Measurements from ENCODE around the gene NME4. TPM values are rescaled to one million over a fixed set of nuclear protein-coding genes. Genes with fewer than 3 reads are reported as not detected.

Gene NME4
- total RNA-seq, 4 donors from 2014 or later: 114 to 158 (median 124) TPM

DNA sequence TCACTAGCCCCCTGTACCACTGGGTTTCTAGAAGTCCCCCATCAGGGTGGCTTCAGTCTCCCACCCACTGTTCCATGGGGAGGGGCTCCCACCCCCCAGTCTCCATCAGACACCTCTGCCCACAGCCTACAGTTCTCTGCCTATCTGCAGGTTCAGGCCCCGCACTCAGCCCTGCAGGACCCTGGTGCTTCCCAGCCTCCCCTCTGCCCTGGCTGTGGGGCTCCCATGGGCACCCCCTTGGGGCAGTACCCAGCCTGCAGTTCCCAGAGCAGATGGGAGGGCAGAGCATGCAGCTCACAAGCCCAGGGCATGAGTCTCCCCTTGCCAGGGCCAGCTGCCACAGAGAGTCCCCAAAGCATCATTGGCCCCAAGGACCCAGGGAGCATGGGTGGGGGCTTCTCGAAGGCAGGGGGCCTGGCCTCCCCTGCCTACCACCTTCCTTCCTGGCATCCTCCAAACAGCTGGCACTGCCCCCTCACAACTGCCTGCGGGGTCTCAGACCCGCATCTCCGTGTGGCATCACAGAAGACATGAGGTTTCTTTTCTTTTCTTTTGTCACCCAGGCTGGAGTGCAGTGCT lies 23.9 kb upstream of the NME4 start:
- Histone ChIP-seq H3K27me3 (no peaks in the 10 kb centered on the region), H3K4me1 (peaks cover 14 to 26% (median 23%) of the 10 kb centered on the region in 4 donors), H3K36me3 (peaks cover 42 to 81% (median 74%) of the 10 kb centered on the region in 4 donors), H3K9me3 (no peaks in the 10 kb centered on the region), H3K27ac (replicated peaks in 1 of 4) (no peak overlapping the region), H3K4me3 (no peak overlapping the region)
- WGBS: 84% methylated on average over 5 of the region's 5 CpGs
- intact Hi-C loops (cut with DNase I): no loop called here
- no peak for DNase-seq (ENCODE audit: extremely low spot score)
- no peak for TF ChIP-seq EP300 (IDR thresholded peaks at IDR 0.05)
- no peak for TF ChIP-seq POLR2A (IDR thresholded peaks at IDR 0.05; ENCODE audit: low read depth)
- TF ChIP-seq, protein P1, sequence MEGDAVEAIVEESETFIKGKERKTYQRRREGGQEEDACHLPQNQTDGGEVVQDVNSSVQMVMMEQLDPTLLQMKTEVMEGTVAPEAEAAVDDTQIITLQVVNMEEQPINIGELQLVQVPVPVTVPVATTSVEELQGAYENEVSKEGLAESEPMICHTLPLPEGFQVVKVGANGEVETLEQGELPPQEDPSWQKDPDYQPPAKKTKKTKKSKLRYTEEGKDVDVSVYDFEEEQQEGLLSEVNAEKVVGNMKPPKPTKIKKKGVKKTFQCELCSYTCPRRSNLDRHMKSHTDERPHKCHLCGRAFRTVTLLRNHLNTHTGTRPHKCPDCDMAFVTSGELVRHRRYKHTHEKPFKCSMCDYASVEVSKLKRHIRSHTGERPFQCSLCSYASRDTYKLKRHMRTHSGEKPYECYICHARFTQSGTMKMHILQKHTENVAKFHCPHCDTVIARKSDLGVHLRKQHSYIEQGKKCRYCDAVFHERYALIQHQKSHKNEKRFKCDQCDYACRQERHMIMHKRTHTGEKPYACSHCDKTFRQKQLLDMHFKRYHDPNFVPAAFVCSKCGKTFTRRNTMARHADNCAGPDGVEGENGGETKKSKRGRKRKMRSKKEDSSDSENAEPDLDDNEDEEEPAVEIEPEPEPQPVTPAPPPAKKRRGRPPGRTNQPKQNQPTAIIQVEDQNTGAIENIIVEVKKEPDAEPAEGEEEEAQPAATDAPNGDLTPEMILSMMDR (IDR thresholded peaks at IDR 0.05): no peak
- no peak for TF ChIP-seq POLR2AphosphoS5 (IDR thresholded peaks at IDR 0.05)

DNA sequence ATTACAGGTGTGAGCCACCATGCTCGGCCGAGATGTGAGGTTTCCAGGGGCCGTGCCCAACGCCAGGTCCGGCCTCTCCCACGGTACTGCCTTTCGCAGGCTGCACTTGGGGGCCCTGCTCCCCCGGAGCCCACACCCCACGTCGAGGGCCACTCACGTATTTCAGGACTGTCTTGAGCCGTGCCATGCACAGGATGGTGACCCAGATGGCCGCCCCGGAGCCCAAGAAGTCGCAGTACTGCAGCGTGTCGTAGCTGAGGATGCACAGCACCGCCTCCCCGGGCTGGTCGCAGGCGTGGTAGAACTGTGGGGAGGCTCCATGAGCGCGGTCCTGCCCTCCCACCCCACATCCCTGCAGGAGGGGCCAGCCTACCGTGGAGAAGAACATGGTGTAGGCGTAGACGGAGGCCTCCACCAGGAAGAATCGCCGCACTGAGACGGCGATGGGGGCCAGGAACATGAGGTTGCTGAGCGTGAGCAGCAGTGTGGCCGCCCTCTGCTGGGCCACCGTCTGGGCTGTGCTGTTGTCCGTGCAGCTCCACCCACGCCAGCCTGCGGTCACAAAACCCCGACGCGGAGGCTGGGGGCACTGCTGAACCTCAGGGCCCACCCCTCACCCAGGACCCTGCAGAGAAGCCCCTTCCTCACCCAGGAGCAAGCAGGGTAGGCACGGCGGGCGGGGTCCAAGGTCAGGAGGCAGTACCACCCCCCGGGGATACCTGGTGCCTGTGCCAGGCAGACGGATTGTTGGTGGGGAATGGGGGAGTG lies 23.0 kb upstream of the NME4 start:
- H3K36me3 ChIP-seq: peaks cover 36 to 72% (median 65%) of the 10 kb centered on the region in 4 donors
- DNase-seq (ENCODE audit: extremely low spot score): no peak
- intact Hi-C loops (cut with DNase I): no loop called here

DNA sequence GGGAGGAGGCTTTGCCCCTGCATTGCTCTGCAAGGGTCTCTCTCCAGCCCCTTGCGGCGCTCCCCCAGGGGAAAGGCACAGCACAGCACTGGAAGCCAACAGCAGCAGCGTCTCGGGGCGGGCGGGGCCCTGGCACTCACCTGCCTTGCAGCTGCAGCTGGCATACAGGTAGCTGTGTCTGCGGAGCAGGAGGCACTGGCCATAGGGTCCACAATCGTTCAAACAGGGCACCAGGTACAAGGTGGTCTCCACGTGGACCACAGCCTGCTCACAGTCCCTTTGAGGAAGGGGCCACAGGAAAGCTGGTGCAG lies 22.4 kb upstream of the NME4 start:
- no peak overlapping the region for H3K4me3 ChIP-seq
- H3K27me3 ChIP-seq: no peaks in the 10 kb centered on the region
- no peak for DNase-seq (ENCODE audit: extremely low spot score)
- H3K9me3 ChIP-seq: no peaks in the 10 kb centered on the region
- peaks cover 10 to 30% (median 21%) of the 10 kb centered on the region in 4 donors for H3K4me1 ChIP-seq
- no peak overlapping the region for H3K27ac ChIP-seq (replicated peaks in 1 of 4)
- 100% methylated on average over 2 of the region's 9 CpGs for WGBS
- H3K36me3 ChIP-seq: peaks cover 32 to 67% (median 61%) of the 10 kb centered on the region in 4 donors
- intact Hi-C loops (cut with DNase I): no loop called here
- TF ChIP-seq POLR2AphosphoS5 (IDR thresholded peaks at IDR 0.05): no peak
- TF ChIP-seq EP300 (IDR thresholded peaks at IDR 0.05): no peak
- no peak for TF ChIP-seq POLR2A (IDR thresholded peaks at IDR 0.05; ENCODE audit: low read depth)
- TF ChIP-seq, protein P1 (IDR thresholded peaks at IDR 0.05): no peak

More for the DNA sequence above, 23.0 kb upstream of the NME4 start:
- Histone ChIP-seq H3K27me3 (no peaks in the 10 kb centered on the region), H3K27ac (replicated peaks in 1 of 4) (no peak overlapping the region), H3K4me3 (no peak overlapping the region), H3K9me3 (no peaks in the 10 kb centered on the region), H3K4me1 (peaks cover 14 to 30% (median 23%) of the 10 kb centered on the region in 4 donors)
- TF ChIP-seq POLR2AphosphoS5 (IDR thresholded peaks at IDR 0.05) (no peak), POLR2A (IDR thresholded peaks at IDR 0.05; ENCODE audit: low read depth) (no peak), EP300 (IDR thresholded peaks at IDR 0.05) (no peak)
- TF ChIP-seq, protein P1 (IDR thresholded peaks at IDR 0.05): no peak
- WGBS: 93% methylated on average over 8 of the region's 44 CpGs

DNA sequence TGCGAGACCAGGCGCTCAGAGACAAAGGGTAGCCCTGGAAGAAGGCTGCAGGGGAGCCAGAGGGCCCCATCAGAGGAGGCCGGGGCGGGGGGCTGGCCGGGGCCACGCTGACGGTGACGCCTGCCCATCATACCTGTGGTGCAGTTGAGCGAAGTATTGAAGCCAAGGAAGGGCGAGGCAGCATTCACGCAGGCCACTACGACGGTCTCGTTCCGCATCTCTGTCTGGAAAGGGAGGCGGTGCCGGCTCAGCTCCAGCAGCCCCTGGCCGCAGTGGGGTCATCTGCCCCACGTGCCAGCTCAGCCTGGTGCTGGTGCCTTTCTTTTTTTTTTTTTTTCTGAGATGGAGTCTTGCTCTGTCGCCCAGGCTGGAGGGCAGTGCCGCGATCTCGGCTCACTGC lies 21.8 kb upstream of the NME4 start:
- TF ChIP-seq POLR2AphosphoS5 (IDR thresholded peaks at IDR 0.05) (no peak), POLR2A (IDR thresholded peaks at IDR 0.05; ENCODE audit: low read depth) (no peak), EP300 (IDR thresholded peaks at IDR 0.05) (no peak)
- TF ChIP-seq, protein P1 (IDR thresholded peaks at IDR 0.05): no peak
- peaks cover 8 to 30% (median 21%) of the 10 kb centered on the region in 4 donors for H3K4me1 ChIP-seq
- H3K36me3 ChIP-seq: peaks cover 32 to 66% (median 61%) of the 10 kb centered on the region in 4 donors
- no peak for DNase-seq (ENCODE audit: extremely low spot score)
- H3K27me3 ChIP-seq: no peaks in the 10 kb centered on the region
- H3K4me3 ChIP-seq: no peak overlapping the region
- 91% methylated on average over 23 of the region's 23 CpGs for WGBS
- H3K9me3 ChIP-seq: no peaks in the 10 kb centered on the region
- no peak overlapping the region for H3K27ac ChIP-seq (replicated peaks in 1 of 4)
- intact Hi-C loops (cut with DNase I): no loop called here

All from esophagus muscularis mucosa (tissue), 4 donors.